ENCODE results near the gene RFX5. TPM values are rescaled to one million over a fixed set of nuclear protein-coding genes. Genes with fewer than 3 reads are reported as not detected.
A peak's percentile ranks its signal among the peaks of the same experiment; 100 is the strongest.

The RFX5 gene
- polyA plus RNA-seq, 3 donors = 39.4 to 47.0 (median 45.2) TPM

- DNase-seq (ENCODE audit: extremely low read depth in 1 of 11, low read depth in 9 of 11, low spot score in 4 of 11) = no peak
Measured at GRCh38 chr1:151327903-151328674, 19.0 kb downstream of the RFX5 start.

GRCh38 chr1:151327223-151327902 lies 19.7 kb downstream of the RFX5 start, which contains the start of gene PI4KB:
TSS of gene PI4KB (minus strand) at chr1:151327416. CDS start at chr1:151316481, 10,935 bp downstream.
- DNase-seq (ENCODE audit: extremely low read depth in 1 of 11, low read depth in 9 of 11, low spot score in 4 of 11) = peak; percentile 94 to 99 (median 97)

- DNase-seq (ENCODE audit: extremely low read depth in 1 of 11, low read depth in 9 of 11, low spot score in 4 of 11) = peak in 1 of 11 donors; percentile 26
Measured at GRCh38 chr1:151326619-151327222, 20.3 kb downstream of the RFX5 start.

GRCh38 chr1:151325646-151326429 lies 21.2 kb downstream of the RFX5 start:
- no peak for DNase-seq (ENCODE audit: extremely low read depth in 1 of 11, low read depth in 9 of 11, low spot score in 4 of 11)

- DNase-seq (ENCODE audit: extremely low read depth in 1 of 11, low read depth in 9 of 11, low spot score in 4 of 11) = no peak
Measured at GRCh38 chr1:151325231-151325630, 21.8 kb downstream of the RFX5 start.

GRCh38 chr1:151324390-151324930 lies 22.6 kb downstream of the RFX5 start:
- DNase-seq (ENCODE audit: extremely low read depth in 1 of 11, low read depth in 9 of 11, low spot score in 4 of 11) = no peak

- DNase-seq (ENCODE audit: extremely low read depth in 1 of 11, low read depth in 9 of 11, low spot score in 4 of 11) = no peak
Measured at GRCh38 chr1:151318975-151319374, 28.1 kb downstream of the RFX5 start.

- DNase-seq (ENCODE audit: extremely low read depth in 1 of 11, low read depth in 9 of 11, low spot score in 4 of 11) = no peak
Measured at GRCh38 chr1:151315565-151316235, 31.4 kb downstream of the RFX5 start.

- no peak for DNase-seq (ENCODE audit: extremely low read depth in 1 of 11, low read depth in 9 of 11, low spot score in 4 of 11)
Measured at GRCh38 chr1:151314137-151314875, 32.7 kb downstream of the RFX5 start.

- no peak for DNase-seq (ENCODE audit: extremely low read depth in 1 of 11, low read depth in 9 of 11, low spot score in 4 of 11)
Measured at GRCh38 chr1:151313501-151313900, 33.6 kb downstream of the RFX5 start.

- no peak for DNase-seq (ENCODE audit: extremely low read depth in 1 of 11, low read depth in 9 of 11, low spot score in 4 of 11)
Measured at GRCh38 chr1:151312826-151313225, 34.2 kb downstream of the RFX5 start.

- DNase-seq (ENCODE audit: extremely low read depth in 1 of 11, low read depth in 9 of 11, low spot score in 4 of 11) = no peak
Measured at GRCh38 chr1:151312411-151312810, 34.6 kb downstream of the RFX5 start.

- DNase-seq (ENCODE audit: extremely low read depth in 1 of 11, low read depth in 9 of 11, low spot score in 4 of 11) = no peak
Measured at GRCh38 chr1:151311589-151312331, 35.3 kb downstream of the RFX5 start.

- no peak for DNase-seq (ENCODE audit: extremely low read depth in 1 of 11, low read depth in 9 of 11, low spot score in 4 of 11)
Measured at GRCh38 chr1:151311011-151311410, 36.0 kb downstream of the RFX5 start.

GRCh38 chr1:151309811-151310323 lies 37.2 kb downstream of the RFX5 start:
- DNase-seq (ENCODE audit: extremely low read depth in 1 of 11, low read depth in 9 of 11, low spot score in 4 of 11) = no peak

- no peak for DNase-seq (ENCODE audit: extremely low read depth in 1 of 11, low read depth in 9 of 11, low spot score in 4 of 11)
Measured at GRCh38 chr1:151294742-151295462, 52.1 kb downstream of the RFX5 start.

Measured in renal cortex interstitium (tissue), 11 donors.